PC-9 (cell line): Measurements from ENCODE around the gene ZACN. TPM values are rescaled to one million over a fixed set of nuclear protein-coding genes. Genes with fewer than 3 reads are reported as not detected.

ENCODE experiments used
- BruUV-seq: library from RNA; stranded (reverse); fragments of 400-500 nt; replicated peaks from 2 replicates; lab custom pipeline; 2021; lab: Mats Ljungman, UMichigan
- CTCF ChIA-PET: fragments of 300-600 bp; sonication (Branson Sonifier 250); formaldehyde crosslinking; loops from one replicate; lab custom pipeline; 2022; ENCODE audit warnings: antibody characterized with exemption; lab: Charles Lee
- POLR2A ChIA-PET: fragments of 300-600 bp; sonication (Branson Sonifier 250); formaldehyde crosslinking; loops from one replicate; lab custom pipeline; 2022; ENCODE audit warnings: antibody characterized with exemption; ENCODE audit not compliant: unreplicated experiment; lab: Charles Lee
- DNase-seq, 2 experiments: peaks; one replicate each; pipeline versions ENCODE4 v3.0.0 to v3.0.0-alpha.2; 2015 to 2022; ENCODE audit warnings: mixed read lengths in 1 of 2
- H2AFZ ChIP-seq: fragments of 200-600 bp; sonication (generic); 2 replicates; pipeline ENCODE4 v1.8.1; 2017; ENCODE audit warnings: antibody characterized with exemption
- H3F3A ChIP-seq: fragments of 200-600 bp; sonication (generic); 2 replicates; pipeline ENCODE4 v1.8.1; 2017; ENCODE audit warnings: antibody characterized with exemption, mild to moderate bottlenecking, low read depth; ENCODE audit not compliant: insufficient read depth
- H3K27ac ChIP-seq: fragments of 200-600 bp; sonication (generic); 2 replicates; pipeline ENCODE4 v1.6.1; 2016; ENCODE audit warnings: mixed run types
- H3K27me3 ChIP-seq: fragments of 200-600 bp; sonication (generic); 2 replicates; pipeline ENCODE4 v1.6.1; 2016; ENCODE audit warnings: low read depth, mixed run types; ENCODE audit not compliant: insufficient read depth
- H3K36me3 ChIP-seq: fragments of 200-600 bp; sonication (generic); 2 replicates; pipeline ENCODE4 v1.6.1; 2016; ENCODE audit warnings: low read depth, mixed run types
- H3K4me1 ChIP-seq: fragments of 200-600 bp; sonication (generic); replicated peaks from 2 replicates; pipeline ENCODE4 v1.6.1; 2016; ENCODE audit warnings: mixed run types; ENCODE audit not compliant: insufficient read depth
- H3K4me2 ChIP-seq: fragments of 200-600 bp; sonication (generic); 2 replicates; pipeline ENCODE4 v1.6.1; 2017; ENCODE audit warnings: mixed run types
- H3K4me3 ChIP-seq: fragments of 200-600 bp; sonication (generic); 2 replicates; pipeline ENCODE4 v1.6.1; 2016; ENCODE audit warnings: mixed run types
- H3K79me2 ChIP-seq: fragments of 200-600 bp; sonication (generic); 2 replicates; pipeline ENCODE4 v1.6.1; 2017; ENCODE audit warnings: low read depth, mixed run types
- H3K9me2 ChIP-seq: fragments of 200-600 bp; sonication (generic); 2 replicates; pipeline ENCODE4 v1.8.1; 2017; ENCODE audit warnings: mild to moderate bottlenecking; ENCODE audit not compliant: insufficient read depth
- H3K9me3 ChIP-seq: fragments of 200-600 bp; sonication (generic); 2 replicates; pipeline ENCODE4 v1.8.1; 2016; ENCODE audit warnings: low read depth; ENCODE audit not compliant: insufficient read depth
- H4K20me1 ChIP-seq: fragments of 200-600 bp; sonication (generic); 2 replicates; pipeline ENCODE4 v1.8.1; 2017; ENCODE audit not compliant: insufficient read depth
- CTCF ChIP-seq: fragments of 200-600 bp; sonication (generic); conservative IDR thresholded peaks from 2 replicates; pipeline ENCODE4 v1.6.1; 2017; ENCODE audit warnings: mixed run types, antibody characterized with exemption, mild to moderate bottlenecking, moderate library complexity
- EZH2 ChIP-seq: fragments of 200-600 bp; sonication (generic); IDR thresholded peaks from 2 replicates; pipeline ENCODE4 v1.8.0; 2017; ENCODE audit warnings: antibody characterized with exemption, low read depth
- intact Hi-C: fragments of 100-400 bp; cut with micrococcal nuclease; formaldehyde crosslinking; loops from one replicate; pipeline ENCODE4 v1.10.0; 2022; ENCODE audit not compliant: unreplicated experiment
- total RNA-seq: library from RNA; stranded (reverse); gene quantifications from 2 replicates; pipeline ENCODE4 v1.2.3, GENCODE V29; 2021

ZACN gene
- total RNA-seq, 1 experiment from 2014 or later = not detected

DNA sequence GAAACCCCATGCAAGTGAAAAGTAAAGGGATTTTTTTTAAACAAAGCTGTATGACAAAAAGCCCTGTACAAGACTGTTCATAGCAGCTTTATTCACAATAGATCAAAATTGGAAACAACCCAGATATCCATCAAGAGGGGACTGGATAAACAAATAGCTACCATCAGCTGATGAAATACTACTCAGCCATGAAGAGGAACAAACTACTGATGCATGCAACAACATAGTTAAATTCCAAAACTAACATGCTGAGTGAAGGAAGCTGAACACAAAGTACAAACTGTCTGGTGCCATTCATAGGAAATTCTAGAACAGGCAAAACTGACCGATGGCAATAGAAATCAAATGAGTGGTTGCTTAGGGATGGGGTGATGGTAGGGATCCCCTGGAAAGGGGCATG, 46.9 kb downstream of the ZACN start:
- Histone ChIP-seq H3K4me2 (no peak overlapping the region), H3K9me2 (no peaks in the 10 kb centered on the region), H3K79me2 (no peaks in the 10 kb centered on the region), H3K27ac (no peak overlapping the region), H3K4me1 (no peaks in the 10 kb centered on the region), H3F3A (no peaks in the 10 kb centered on the region; the same call in 1 of the 2 replicates), H3K36me3 (no peaks in the 10 kb centered on the region), H2AFZ (no peak overlapping the region), H3K4me3 (no peak overlapping the region), H3K9me3 (no peaks in the 10 kb centered on the region), H4K20me1 (no peaks in the 10 kb centered on the region), H3K27me3 (no peaks in the 10 kb centered on the region)
- intact Hi-C loops = no loop called here
- BruUV-seq = no TSS peak
- DNase-seq = no peak
- ChIA-PET CTCF (interaction anchor here (0.6 to 1.0 kb wide), 3 partner anchors 16 to 121 kb away, joined by 3 to 5 read pairs (median 4); no protein-coding TSS in a partner anchor), POLR2A (interaction anchor here (0.6 to 0.7 kb wide), 2 partner anchors 19 to 36 kb away, joined by 5 to 8 read pairs; no protein-coding TSS in a partner anchor)
- TF ChIP-seq EZH2 (no peak), CTCF (no peak)

GRCh38 chr17:76130473-76130872, 51.5 kb downstream of the ZACN start:
- CTCF ChIA-PET = no interaction called here
- Histone ChIP-seq H3K4me3 (no peak overlapping the region), H3K27me3 (no peaks in the 10 kb centered on the region), H4K20me1 (no peaks in the 10 kb centered on the region), H3K9me2 (no peaks in the 10 kb centered on the region), H3K4me1 (peaks cover 28% of the 10 kb centered on the region), H2AFZ (no peak overlapping the region), H3K79me2 (no peaks in the 10 kb centered on the region), H3K36me3 (no peaks in the 10 kb centered on the region), H3F3A (peaks cover 18% of the 10 kb centered on the region), H3K27ac (no peak overlapping the region), H3K9me3 (no peaks in the 10 kb centered on the region), H3K4me2 (no peak overlapping the region)
- POLR2A ChIA-PET = interaction anchor here (0.6 to 0.7 kb wide), 2 partner anchors 26 to 144 kb away, joined by 3 to 4 read pairs; no protein-coding TSS in a partner anchor
- TF ChIP-seq CTCF = no peak
- TF ChIP-seq EZH2 = no peak
- BruUV-seq = no TSS peak
- intact Hi-C loops = no loop called here
- DNase-seq = no peak

DNA sequence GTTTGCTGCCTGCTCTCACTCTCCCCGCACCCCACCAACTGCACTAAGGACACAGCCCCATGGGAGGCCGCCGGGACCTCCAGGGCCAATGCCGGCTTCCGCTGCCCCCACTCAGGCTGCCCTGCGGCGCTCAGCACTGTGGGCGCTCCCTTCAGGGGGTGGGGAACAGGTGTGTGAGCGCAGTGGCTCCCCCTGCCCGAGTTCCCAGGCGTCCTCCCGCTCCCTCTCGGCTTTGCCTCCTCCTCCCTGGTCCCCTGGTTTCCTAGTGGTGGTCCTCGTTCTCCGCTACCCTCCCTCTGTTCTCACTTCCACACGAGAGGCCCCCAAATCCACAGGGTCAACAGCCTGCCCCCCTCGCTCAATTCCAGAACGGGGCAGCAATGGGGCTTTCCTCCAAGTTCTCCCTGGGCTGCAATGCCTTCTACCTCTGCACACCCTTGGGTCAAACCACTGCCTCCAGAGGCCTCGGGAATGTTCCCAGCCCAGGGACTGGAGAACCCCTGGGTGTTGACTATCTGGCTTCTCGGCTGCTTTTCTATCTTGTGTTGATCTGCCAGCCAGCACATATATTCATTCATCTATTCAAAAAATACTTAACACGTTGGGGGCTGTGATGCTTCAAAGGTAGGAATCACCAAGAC, 52.2 kb downstream of the ZACN start:
- DNase-seq = no peak
- CTCF ChIA-PET = no interaction called here
- no TSS peak for BruUV-seq
- Histone ChIP-seq H3K4me1 (peaks cover 28% of the 10 kb centered on the region), H3K4me2 (no peak overlapping the region), H3K36me3 (no peaks in the 10 kb centered on the region), H3F3A (peaks cover 18% of the 10 kb centered on the region), H4K20me1 (no peaks in the 10 kb centered on the region), H3K9me3 (no peaks in the 10 kb centered on the region), H3K27me3 (no peaks in the 10 kb centered on the region), H3K9me2 (no peaks in the 10 kb centered on the region), H3K79me2 (no peaks in the 10 kb centered on the region), H2AFZ (no peak overlapping the region), H3K27ac (no peak overlapping the region), H3K4me3 (no peak overlapping the region)
- POLR2A ChIA-PET = no interaction called here
- no peak for TF ChIP-seq EZH2
- no peak for TF ChIP-seq CTCF
- intact Hi-C loops = no loop called here
